Tibial artery (tissue), 4 donors: ENCODE data around the gene LBP.

Experiments used
- DNase-seq, 2 donors: peaks; one replicate each; pipeline ENCODE4 v3.0.0-alpha.2; 2019
- H3K27ac ChIP-seq, 2 donors: fragments of 200-600 bp; sonication (generic) in 1 of 2; 1 replicate in 1 of 2; 2 replicates in 1 of 2; pipeline ENCODE4 v1.5.1; 2018 to 2019; ENCODE audit warnings: mild to moderate bottlenecking in 1 of 2
- H3K27me3 ChIP-seq, 2 donors: fragments of 200-600 bp; sonication (generic) in 1 of 2; one replicate each; pipeline versions ENCODE4 v1.5.1 to v1.6.0; 2016 to 2019
- H3K36me3 ChIP-seq, 3 donors: fragments of 200-600 bp; sonication (generic) in 2 of 3; one replicate each; pipeline ENCODE4 v1.5.1; 2016 to 2019; ENCODE audit warnings: mild to moderate bottlenecking in 2 of 3
- H3K4me1 ChIP-seq, 4 donors: fragments of 200-600 bp; sonication (generic) in 2 of 4; 1 replicate in 3 of 4; 2 replicates in 1 of 4; pipeline ENCODE4 v1.5.1; 2016 to 2019
- H3K4me3 ChIP-seq, 2 donors: fragments of 200-600 bp; sonication (generic) in 1 of 2; 1 replicate in 1 of 2; 2 replicates in 1 of 2; pipeline ENCODE4 v1.5.1; 2018 to 2019; ENCODE audit warnings: mild to moderate bottlenecking in 2 of 2
- H3K9me3 ChIP-seq, 3 donors: fragments of 200-600 bp; sonication (generic) in 1 of 3; one replicate each; pipeline ENCODE4 v1.5.1; 2016 to 2019
- intact Hi-C: fragments of 100-400 bp; cut with DNase I; formaldehyde crosslinking; loops from one replicate; pipeline ENCODE4 v1.15.0; 2023; ENCODE audit warnings: low total_unique reads
- TF ChIP-seq, protein P1 (sequence below), 2 experiments: fragments of 200-600 bp in 1 of 2; fragments of 450-650 bp in 1 of 2; IDR thresholded peaks; one replicate each; pipeline ENCODE4 v1.5.1; 2017 to 2019; ENCODE audit warnings: antibody characterized with exemption in 2 of 2, mild to moderate bottlenecking in 1 of 2, moderate library complexity in 1 of 2

Gene LBP

DNA sequence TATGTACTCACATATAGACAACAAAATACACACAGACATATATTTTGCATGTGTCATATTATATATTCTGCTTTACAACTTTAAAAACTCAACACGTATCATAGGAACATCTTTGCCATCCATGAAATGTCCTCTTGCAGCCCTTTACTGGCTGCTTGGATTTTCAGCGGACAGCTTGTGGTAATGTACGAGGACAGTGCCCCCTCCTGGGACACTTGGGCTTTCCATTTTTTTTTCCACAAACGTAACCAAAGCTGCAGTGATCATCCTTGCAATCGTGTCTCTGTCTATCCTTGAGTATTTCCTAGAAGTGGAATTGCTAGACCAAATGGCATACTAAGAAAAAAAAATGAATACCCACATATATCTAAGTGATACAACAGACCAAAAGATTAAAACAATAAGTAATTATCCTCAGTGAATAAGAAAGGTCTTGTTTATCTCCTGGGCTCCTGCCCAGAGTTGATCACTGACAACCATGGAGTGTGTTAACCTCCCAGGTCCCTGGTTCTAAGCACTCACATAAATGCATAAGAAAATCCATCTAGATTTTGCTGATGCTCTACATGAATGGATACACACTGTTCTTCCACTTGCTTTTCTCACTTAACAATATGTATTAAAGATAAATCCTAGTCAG, 24.2 kb upstream of the LBP start:
- intact Hi-C loops = loop anchor here (5.0 kb wide), 1 partner anchor 90 kb away; no protein-coding TSS in a partner anchor
- Histone ChIP-seq H3K27ac (no peak overlapping the region), H3K27me3 (peaks cover 0 to 2% of the 10 kb centered on the region in 2 donors)

DNA sequence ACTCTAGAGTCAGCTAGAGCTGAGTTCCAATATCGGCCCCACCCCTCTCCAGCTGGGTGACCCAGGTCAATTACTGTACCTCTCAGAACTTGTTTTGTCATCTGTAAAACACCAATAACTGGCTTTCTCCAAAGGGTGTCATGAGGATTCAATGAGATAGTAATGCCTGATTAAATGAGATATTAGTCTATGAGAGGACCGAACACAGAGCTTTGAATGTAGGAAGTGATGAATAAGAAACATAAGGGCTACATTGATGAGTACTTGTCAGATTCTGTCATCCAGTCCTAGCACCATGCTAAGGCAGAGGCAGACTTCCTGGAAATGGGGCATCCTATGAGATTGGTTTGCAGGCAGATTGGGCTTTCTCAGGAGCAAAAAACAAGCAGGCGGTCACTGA, 22.1 kb upstream of the LBP start:
- Histone ChIP-seq H3K4me1 (no peaks in the 10 kb centered on the region), H3K27ac (no peak overlapping the region), H3K9me3 (no peaks in the 10 kb centered on the region), H3K4me3 (no peak overlapping the region), H3K36me3 (no peaks in the 10 kb centered on the region), H3K27me3 (peaks cover 0 to 9% of the 10 kb centered on the region in 2 donors)
- TF ChIP-seq, protein P1, sequence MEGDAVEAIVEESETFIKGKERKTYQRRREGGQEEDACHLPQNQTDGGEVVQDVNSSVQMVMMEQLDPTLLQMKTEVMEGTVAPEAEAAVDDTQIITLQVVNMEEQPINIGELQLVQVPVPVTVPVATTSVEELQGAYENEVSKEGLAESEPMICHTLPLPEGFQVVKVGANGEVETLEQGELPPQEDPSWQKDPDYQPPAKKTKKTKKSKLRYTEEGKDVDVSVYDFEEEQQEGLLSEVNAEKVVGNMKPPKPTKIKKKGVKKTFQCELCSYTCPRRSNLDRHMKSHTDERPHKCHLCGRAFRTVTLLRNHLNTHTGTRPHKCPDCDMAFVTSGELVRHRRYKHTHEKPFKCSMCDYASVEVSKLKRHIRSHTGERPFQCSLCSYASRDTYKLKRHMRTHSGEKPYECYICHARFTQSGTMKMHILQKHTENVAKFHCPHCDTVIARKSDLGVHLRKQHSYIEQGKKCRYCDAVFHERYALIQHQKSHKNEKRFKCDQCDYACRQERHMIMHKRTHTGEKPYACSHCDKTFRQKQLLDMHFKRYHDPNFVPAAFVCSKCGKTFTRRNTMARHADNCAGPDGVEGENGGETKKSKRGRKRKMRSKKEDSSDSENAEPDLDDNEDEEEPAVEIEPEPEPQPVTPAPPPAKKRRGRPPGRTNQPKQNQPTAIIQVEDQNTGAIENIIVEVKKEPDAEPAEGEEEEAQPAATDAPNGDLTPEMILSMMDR (IDR thresholded peaks at IDR 0.05) = no peak
- no peak for DNase-seq
- intact Hi-C loops = loop anchor here (5.0 kb wide), 1 partner anchor 92 kb away; no protein-coding TSS in a partner anchor

More for the DNA sequence above, 24.2 kb upstream of the LBP start:
- no peaks in the 10 kb centered on the region for H3K4me1 ChIP-seq
- H3K36me3 ChIP-seq = no peaks in the 10 kb centered on the region
- no peak overlapping the region for H3K4me3 ChIP-seq
- TF ChIP-seq, protein P1 (IDR thresholded peaks at IDR 0.05) = peak; percentile 70 to 76
- peak in 1 of 2 donors; percentile 46 for DNase-seq
- no peaks in the 10 kb centered on the region for H3K9me3 ChIP-seq

DNA sequence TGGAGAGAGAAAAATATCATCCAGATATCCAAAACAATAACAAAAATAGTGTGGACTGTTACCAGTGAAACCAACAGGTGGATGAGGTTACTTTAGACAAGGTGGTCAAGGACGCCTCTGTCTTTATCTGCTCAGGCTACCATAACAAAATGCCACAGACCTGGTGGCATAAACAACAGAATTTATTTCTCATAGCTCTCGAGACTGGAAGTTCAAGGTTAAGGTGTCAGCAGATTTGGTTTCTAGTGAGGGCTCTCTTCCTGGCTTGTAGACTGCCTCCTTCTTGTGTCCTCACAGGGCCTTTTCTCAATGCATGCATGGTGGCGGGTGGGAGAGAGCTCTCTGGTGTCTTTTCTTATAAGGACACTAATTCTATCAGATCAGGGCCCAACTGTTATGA, 21.1 kb upstream of the LBP start:
- Histone ChIP-seq H3K27me3 (peaks cover 0 to 9% of the 10 kb centered on the region in 2 donors), H3K9me3 (no peaks in the 10 kb centered on the region), H3K36me3 (no peaks in the 10 kb centered on the region), H3K4me1 (no peaks in the 10 kb centered on the region), H3K4me3 (no peak overlapping the region), H3K27ac (no peak overlapping the region)
- TF ChIP-seq, protein P1 (IDR thresholded peaks at IDR 0.05) = no peak
- intact Hi-C loops = no loop called here
- DNase-seq = no peak

DNA sequence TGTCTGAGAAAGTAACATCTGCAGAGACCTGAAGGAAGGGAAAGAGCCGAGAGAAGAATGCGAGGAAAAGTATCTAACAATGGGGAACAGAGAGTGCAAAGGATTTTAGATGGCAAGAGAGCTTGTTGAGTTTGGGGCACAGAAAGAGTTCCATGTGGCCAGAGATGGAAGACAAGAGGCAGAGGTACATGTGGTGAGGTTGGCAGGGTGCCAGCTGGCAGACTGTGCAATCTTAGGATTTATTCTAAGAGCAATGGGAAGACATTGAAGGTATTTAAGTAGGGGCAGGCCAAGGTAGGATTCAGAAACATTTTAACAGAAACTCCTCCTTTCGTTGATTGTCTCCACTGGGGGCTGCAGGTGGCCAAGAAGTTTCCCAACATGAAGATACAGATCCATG, 20.4 kb upstream of the LBP start:
- no peak overlapping the region for H3K4me3 ChIP-seq
- H3K27ac ChIP-seq = no peak overlapping the region
- H3K36me3 ChIP-seq = no peaks in the 10 kb centered on the region
- H3K27me3 ChIP-seq = peaks cover 0 to 12% of the 10 kb centered on the region in 2 donors
- no peaks in the 10 kb centered on the region for H3K9me3 ChIP-seq
- DNase-seq = no peak
- no peaks in the 10 kb centered on the region for H3K4me1 ChIP-seq
- TF ChIP-seq, protein P1 (IDR thresholded peaks at IDR 0.05) = no peak
- intact Hi-C loops = no loop called here

DNA sequence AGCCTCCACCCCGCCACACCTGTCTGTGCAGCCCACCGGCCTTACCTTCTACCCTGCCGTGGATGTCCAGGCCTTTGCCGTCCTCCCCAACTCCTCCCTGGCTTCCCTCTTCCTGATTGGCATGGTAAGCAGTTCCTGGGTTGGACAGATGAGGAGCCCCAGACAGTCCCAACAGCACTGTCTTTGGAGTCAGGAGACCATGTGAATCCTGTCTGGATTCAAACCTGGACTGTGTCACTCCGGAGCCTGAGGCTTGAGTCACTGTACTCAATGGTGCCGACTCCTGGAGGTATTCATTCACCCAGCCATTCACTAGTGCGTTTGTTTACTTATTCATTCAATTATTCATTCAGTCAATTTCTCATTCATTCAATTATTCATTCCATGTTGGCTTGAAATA, 20.0 kb upstream of the LBP start:
- TF ChIP-seq, protein P1 (IDR thresholded peaks at IDR 0.05) = no peak
- Histone ChIP-seq H3K27me3 (peaks cover 0 to 13% of the 10 kb centered on the region in 2 donors), H3K36me3 (no peaks in the 10 kb centered on the region), H3K27ac (no peak overlapping the region), H3K9me3 (no peaks in the 10 kb centered on the region), H3K4me1 (no peaks in the 10 kb centered on the region), H3K4me3 (no peak overlapping the region)
- no peak for DNase-seq
- intact Hi-C loops = no loop called here
